Activated CD4-positive, CD25-positive, alpha-beta regulatory T cell treated with anti-CD3 and anti-CD28 coated beads, Interleukin-2, amount 50 U/mL, for 16 hours (primary cell): ENCODE data around the gene QKI.

Source experiments
- DNase-seq: peaks from one replicate; pipeline ENCODE4 v3.0.0-alpha.2; 2020; ENCODE audit warnings: low read depth, low spot score

Gene QKI

DNA sequence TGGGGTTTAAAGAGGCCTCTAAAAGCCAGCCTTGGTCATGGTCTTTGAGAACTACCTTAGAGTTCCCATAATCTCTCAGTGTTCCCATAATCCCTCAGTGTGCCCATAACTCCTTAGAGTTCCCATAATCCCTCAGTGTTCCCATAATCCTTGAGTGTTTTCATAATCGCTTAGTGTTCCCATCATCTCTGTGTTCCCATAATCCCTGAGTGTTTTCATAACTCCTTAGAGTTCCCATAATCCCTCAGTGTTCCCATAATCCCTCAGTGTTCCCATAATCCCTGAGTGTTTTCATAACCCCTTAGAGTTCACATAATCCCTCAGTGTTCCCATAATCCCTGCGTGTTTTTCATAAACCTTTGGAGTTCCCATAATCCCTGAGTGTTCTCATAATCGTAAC, 199.2 kb downstream of the QKI start:
- no peak for DNase-seq

DNA sequence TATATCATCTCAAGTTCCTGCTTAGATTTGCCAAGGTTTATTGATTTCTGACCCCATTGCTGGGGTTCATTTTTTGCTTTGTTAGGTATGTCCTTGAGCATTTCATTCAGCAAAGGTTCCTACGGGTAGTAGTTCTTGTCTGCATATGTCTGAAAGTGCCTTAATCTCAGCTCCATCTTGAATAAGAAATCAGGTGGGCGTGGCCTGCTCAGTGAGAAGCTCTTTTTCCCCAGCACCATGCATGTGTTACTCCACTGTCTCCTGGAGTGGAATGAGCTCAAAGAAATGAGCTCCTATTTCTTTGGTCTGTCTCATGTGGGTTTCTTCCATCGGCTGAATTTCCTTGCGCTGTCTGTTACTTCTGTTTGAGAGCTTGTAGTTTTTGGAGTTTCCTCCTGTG, 201.9 kb downstream of the QKI start:
- DNase-seq = no peak

- no peak for DNase-seq
These were observed 203.0 kb downstream of the QKI start for GRCh38 chr6:163617549-163617948.

DNA sequence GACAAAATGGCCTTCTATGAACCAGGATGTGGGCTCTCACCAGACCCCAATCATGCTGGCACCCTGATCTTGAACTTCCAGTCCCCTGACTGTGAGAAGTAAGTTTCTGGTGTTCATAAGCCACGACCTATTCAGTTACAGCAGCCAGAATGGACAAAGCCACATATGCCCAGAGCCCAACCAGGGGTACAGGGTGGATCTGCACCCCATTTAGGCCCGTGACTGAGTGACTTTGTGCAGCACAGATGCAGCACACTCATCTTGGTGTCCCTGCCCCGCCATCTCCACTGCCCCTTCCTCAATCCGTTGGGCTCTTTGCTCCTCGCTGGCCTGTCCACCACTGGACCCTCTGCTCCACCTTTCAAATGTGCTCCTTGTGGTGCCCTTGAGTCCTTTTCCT, 205.6 kb downstream of the QKI start:
- DNase-seq = no peak

- DNase-seq = no peak
These were observed 206.3 kb downstream of the QKI start for GRCh38 chr6:163620670-163621330.

GRCh38 chr6:163625265-163625664, 210.7 kb downstream of the QKI start:
- DNase-seq = no peak

DNA sequence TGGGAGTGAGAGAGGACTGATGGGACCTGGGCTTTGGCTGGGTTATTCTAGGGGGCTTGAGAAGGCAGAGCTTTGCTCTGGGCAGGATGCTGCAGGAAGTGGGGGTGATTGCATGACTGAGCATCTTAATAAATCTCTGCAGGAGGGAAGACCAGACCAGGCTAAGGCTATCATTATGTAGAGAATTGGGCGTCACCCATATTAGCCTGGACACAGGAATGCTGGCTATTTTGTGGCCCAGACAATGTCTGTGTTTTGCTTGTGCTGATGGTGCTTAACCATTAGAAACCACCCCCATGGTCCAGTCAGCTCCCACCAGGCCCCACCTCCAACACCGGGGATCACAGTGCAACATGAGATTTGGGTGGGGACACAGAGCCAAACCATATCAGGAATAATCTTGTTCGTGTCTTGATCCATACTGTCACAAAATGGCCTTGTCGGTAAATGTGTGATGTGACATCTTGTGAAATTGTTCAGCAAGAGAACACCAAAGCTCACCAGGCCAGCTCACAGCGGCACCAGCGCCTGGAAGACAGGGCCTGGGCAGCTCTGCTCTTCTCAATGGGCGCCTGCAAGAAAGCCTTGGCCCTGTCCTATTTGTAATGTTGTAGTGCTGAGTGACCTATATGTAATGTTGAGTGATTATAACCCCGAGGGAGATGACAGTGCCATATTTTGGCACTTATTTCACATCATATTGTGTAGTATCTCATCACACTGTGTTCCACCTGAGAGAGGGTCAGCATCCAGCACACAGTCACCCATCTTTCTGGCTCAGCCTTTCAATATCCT, 211.8 kb downstream of the QKI start:
- DNase-seq = no peak

- no peak for DNase-seq
These were observed 212.9 kb downstream of the QKI start for GRCh38 chr6:163627274-163628062.
